CD4-positive, alpha-beta T cell (primary cell): ENCODE data around the gene NR1H3. TPM values are rescaled to one million over a fixed set of nuclear protein-coding genes. Genes with fewer than 3 reads are reported as not detected.

ENCODE experiments used
- ATAC-seq: fragments of 200-7000 bp; cut with Tn5 transposase; one replicate; pipeline ENCODE4 v1.10.0; 2022; ENCODE audit warnings: mild to moderate bottlenecking; ENCODE audit not compliant: poor library complexity
- CTCF ChIA-PET: fragments of 350-600 bp; sonication (Branson Sonifier 250); formaldehyde crosslinking; loops from one replicate; lab custom pipeline; 2021; ENCODE audit warnings: antibody characterized with exemption, inconsistent platforms; lab: Charles Lee
- POLR2A ChIA-PET: fragments of 350-600 bp; sonication (Branson Sonifier 250); formaldehyde crosslinking; loops from one replicate; lab custom pipeline; 2021; ENCODE audit warnings: antibody characterized with exemption, inconsistent platforms; lab: Charles Lee
- DNase-seq, 14 experiments: peaks; one replicate each; pipeline ENCODE4 v3.0.0-alpha.2; 2013 to 2020; ENCODE audit warnings: mixed read lengths in 2 of 14
- H3K27ac ChIP-seq, 2 donors: one replicate each; pipeline versions ENCODE4 v1.5.1 to v1.7.0; 2013; ENCODE audit warnings: low read length in 2 of 2, low read depth in 1 of 2, mild to moderate bottlenecking in 1 of 2
- H3K27me3 ChIP-seq, 2 experiments: 1 replicate in 1 of 2; 2 replicates in 1 of 2; pipeline versions ENCODE4 v1.6.1 to v1.7.0; 2013; ENCODE audit warnings: low read length in 2 of 2, control low read depth in 1 of 2, mild to moderate bottlenecking in 1 of 2, moderate library complexity in 1 of 2; ENCODE audit not compliant: insufficient read depth in 2 of 2, control insufficient read depth in 1 of 2
- H3K36me3 ChIP-seq: one replicate; pipeline ENCODE4 v1.6.1; 2013; ENCODE audit warnings: low read length, control low read depth; ENCODE audit not compliant: insufficient read depth
- H3K4me1 ChIP-seq: one replicate; pipeline ENCODE4 v1.6.1; 2013; ENCODE audit warnings: low read length, control low read depth; ENCODE audit not compliant: insufficient read depth
- H3K4me3 ChIP-seq: one replicate; pipeline ENCODE4 v1.5.1; 2013; ENCODE audit warnings: mild to moderate bottlenecking, low read length, moderate library complexity
- H3K9me3 ChIP-seq, 2 experiments: 1 replicate in 1 of 2; 2 replicates in 1 of 2; pipeline versions ENCODE4 v1.6.1 to v1.7.0; 2013; ENCODE audit warnings: low read length in 2 of 2, mild to moderate bottlenecking in 2 of 2, control low read depth in 1 of 2, moderate library complexity in 1 of 2; ENCODE audit not compliant: control insufficient read depth in 1 of 2, insufficient read depth in 1 of 2
- H3K27ac Mint-ChIP-seq: one replicate; pipeline ENCODE4 v1.8.0; 2020; ENCODE audit warnings: mixed read lengths
- H3K27me3 Mint-ChIP-seq: one replicate; pipeline ENCODE4 v1.8.0; 2021; ENCODE audit warnings: mixed read lengths
- H3K36me3 Mint-ChIP-seq: one replicate; pipeline ENCODE4 v1.8.0; 2021; ENCODE audit warnings: low read depth, mixed read lengths
- H3K4me1 Mint-ChIP-seq: one replicate; pipeline ENCODE4 v1.8.0; 2021; ENCODE audit warnings: low read depth, mixed read lengths
- H3K4me3 Mint-ChIP-seq: one replicate; pipeline ENCODE4 v1.8.0; 2020; ENCODE audit warnings: mild to moderate bottlenecking, mixed read lengths
- H3K9me3 Mint-ChIP-seq: one replicate; pipeline ENCODE4 v1.8.0; 2020; ENCODE audit warnings: mixed read lengths
- intact Hi-C, 2 experiments: fragments of 100-400 bp; cut with DNase I in 1 of 2; cut with micrococcal nuclease in 1 of 2; formaldehyde crosslinking; loops; one replicate each; pipeline versions ENCODE4 v1.15.1 to v1.9.0; 2023 to 2025; cut with DNase I, micrococcal nuclease
- total RNA-seq, 174 experiments: library from RNA in 2 of 174; stranded (reverse) in 2 of 174; gene quantifications; one replicate each; pipeline ENCODE4 v1.2.3 and lab custom pipeline; 2021 to 2026
- TF ChIP-seq, protein P1 (sequence below): fragments of 200-600 bp; IDR thresholded peaks from one replicate; pipeline ENCODE4 v1.8.0; 2022; ENCODE audit warnings: antibody characterized with exemption, mild to moderate bottlenecking

NR1H3 gene
- total RNA-seq, 2 experiments from 2014 or later = 1.8 to 2.3 TPM

- ATAC-seq (no peak), DNase-seq (no peak)
- no peak overlapping the region for H3K4me3 ChIP-seq
- intact Hi-C loops = loop anchor here in 1 of 2 experiments (5.0 to 10.0 kb wide), 4 partner anchors 40 to 568 kb away; partner anchors contain the start of genes ARHGAP1, KBTBD4, NDUFS3 and SLC39A13
- Mint-ChIP-seq H3K27me3 (no peaks in the 10 kb centered on the region), H3K27ac (peak overlapping the region; percentile 99), H3K9me3 (no peaks in the 10 kb centered on the region), H3K4me3 (peak overlapping the region; percentile 4), H3K36me3 (peaks cover 65% of the 10 kb centered on the region), H3K4me1 (peaks cover 58% of the 10 kb centered on the region)
- TF ChIP-seq, protein P1, sequence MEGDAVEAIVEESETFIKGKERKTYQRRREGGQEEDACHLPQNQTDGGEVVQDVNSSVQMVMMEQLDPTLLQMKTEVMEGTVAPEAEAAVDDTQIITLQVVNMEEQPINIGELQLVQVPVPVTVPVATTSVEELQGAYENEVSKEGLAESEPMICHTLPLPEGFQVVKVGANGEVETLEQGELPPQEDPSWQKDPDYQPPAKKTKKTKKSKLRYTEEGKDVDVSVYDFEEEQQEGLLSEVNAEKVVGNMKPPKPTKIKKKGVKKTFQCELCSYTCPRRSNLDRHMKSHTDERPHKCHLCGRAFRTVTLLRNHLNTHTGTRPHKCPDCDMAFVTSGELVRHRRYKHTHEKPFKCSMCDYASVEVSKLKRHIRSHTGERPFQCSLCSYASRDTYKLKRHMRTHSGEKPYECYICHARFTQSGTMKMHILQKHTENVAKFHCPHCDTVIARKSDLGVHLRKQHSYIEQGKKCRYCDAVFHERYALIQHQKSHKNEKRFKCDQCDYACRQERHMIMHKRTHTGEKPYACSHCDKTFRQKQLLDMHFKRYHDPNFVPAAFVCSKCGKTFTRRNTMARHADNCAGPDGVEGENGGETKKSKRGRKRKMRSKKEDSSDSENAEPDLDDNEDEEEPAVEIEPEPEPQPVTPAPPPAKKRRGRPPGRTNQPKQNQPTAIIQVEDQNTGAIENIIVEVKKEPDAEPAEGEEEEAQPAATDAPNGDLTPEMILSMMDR = no peak
- peaks cover 41% of the 10 kb centered on the region for H3K4me1 ChIP-seq
- H3K9me3 ChIP-seq = no peaks in the 10 kb centered on the region
- H3K27me3 ChIP-seq = no peaks in the 10 kb centered on the region
- ChIA-PET POLR2A (interaction anchor here (0.8 to 4.4 kb wide), 6 partner anchors 24 to 306 kb away, joined by 3 to 19 read pairs (median 4); partner anchors contain the start of genes ACP2, ARFGAP2, DDB2 and KBTBD4), CTCF (interaction anchor here (2.0 to 3.3 kb wide), 2 partner anchors 13 to 24 kb away, joined by 8 to 10 read pairs; partner anchors contain the start of gene ACP2)
- peaks cover 43% of the 10 kb centered on the region for H3K36me3 ChIP-seq
- H3K27ac ChIP-seq = no peak overlapping the region
These were observed 14.9 kb downstream of the NR1H3 start for GRCh38 chr11:47272706-47273105.

- Mint-ChIP-seq H3K27ac (peak overlapping the region; percentile 13), H3K27me3 (no peaks in the 10 kb centered on the region), H3K4me3 (no peak overlapping the region), H3K4me1 (peaks cover 43% of the 10 kb centered on the region), H3K36me3 (peaks cover 77% of the 10 kb centered on the region), H3K9me3 (no peaks in the 10 kb centered on the region)
- Histone ChIP-seq H3K27ac (no peak overlapping the region), H3K4me1 (peaks cover 24% of the 10 kb centered on the region), H3K4me3 (no peak overlapping the region), H3K9me3 (no peaks in the 10 kb centered on the region), H3K36me3 (peaks cover 62% of the 10 kb centered on the region), H3K27me3 (no peaks in the 10 kb centered on the region)
- DNase-seq = no peak
- ChIA-PET CTCF (no interaction called here), POLR2A (no interaction called here)
- no peak for ATAC-seq
- intact Hi-C loops = loop anchor here in 1 of 2 experiments (5.0 to 10.0 kb wide), 4 partner anchors 42 to 570 kb away; partner anchors contain the start of genes ARHGAP1, KBTBD4, NDUFS3 and SLC39A13
- TF ChIP-seq, protein P1 = no peak
These were observed 16.9 kb downstream of the NR1H3 start for GRCh38 chr11:47274495-47275235.

- no peak overlapping the region for H3K4me3 Mint-ChIP-seq
- H3K4me1 Mint-ChIP-seq = peaks cover 30% of the 10 kb centered on the region
- H3K27ac Mint-ChIP-seq = no peak overlapping the region
- TF ChIP-seq, protein P1 = no peak
- ChIA-PET POLR2A (no interaction called here), CTCF (no interaction called here)
- Histone ChIP-seq H3K27me3 (no peaks in the 10 kb centered on the region), H3K27ac (no peak overlapping the region), H3K36me3 (peaks cover 81% of the 10 kb centered on the region), H3K9me3 (no peaks in the 10 kb centered on the region), H3K4me1 (peaks cover 9% of the 10 kb centered on the region), H3K4me3 (no peak overlapping the region)
- H3K9me3 Mint-ChIP-seq = no peaks in the 10 kb centered on the region
- intact Hi-C loops = loop anchor here in 1 of 2 experiments (10.0 kb wide), 2 partner anchors 298 to 572 kb away; partner anchors contain the start of genes ARHGAP1, KBTBD4, NDUFS3 and ZNF408
- no peak for ATAC-seq
- no peak for DNase-seq
- H3K36me3 Mint-ChIP-seq = peaks cover 90% of the 10 kb centered on the region
- no peaks in the 10 kb centered on the region for H3K27me3 Mint-ChIP-seq
These were observed 19.1 kb downstream of the NR1H3 start for GRCh38 chr11:47276923-47277322.
